K562 (cell line): ENCODE data around the gene FBL. TPM values are rescaled to one million over a fixed set of nuclear protein-coding genes. Genes with fewer than 3 reads are reported as not detected.

Source experiments
- polyA plus RNA-seq, 8 experiments: library from polyadenylated mRNA; depleted of rRNA in 4 of 8; stranded (reverse) in 5 of 8; unstranded in 3 of 8; fragments of >200 nt; fragmentation: Nextera tagmentation in 2 of 8; fragmentation: Illumina TruSeq in 1 of 8; extraction: Ambion mirVana in 2 of 8; extraction: Trizol in 1 of 8; gene quantifications; 2 replicates each; pipeline versions ENCODE4 v1.2.1 to v1.2.3, GENCODE V29; 2011 to 2014; ENCODE audit warnings: inconsistent platforms in 1 of 8, missing spikeins in 1 of 8
- total RNA-seq, 7 experiments: library from RNA; depleted of rRNA in 6 of 7; stranded (reverse); fragments of >200 nt in 6 of 7; fragmentation: Illumina TruSeq in 2 of 7; extraction: Trizol in 2 of 7; gene quantifications; 2 replicates each; pipeline versions ENCODE4 v1.2.1 to v1.2.3, GENCODE V29; 2011 to 2021; ENCODE audit warnings: low replicate concordance in 1 of 7
- TF ChIP-seq, protein P1 (sequence below): fragments of 450-650 bp; IDR thresholded peaks from 2 replicates; pipeline ENCODE4 v1.6.1; 2016; ENCODE audit warnings: mild to moderate bottlenecking, moderate library complexity

FBL gene
- total and polyA plus RNA-seq, 9 of the 15 experiments (the other 6 are each of a cell fraction or from before 2014, with no cell fraction given): 201 to 1,696 (median 696) TPM

GRCh38 chr19:39842693-39843435 is 3.3 kb downstream of the FBL start (continued):
- TF ChIP-seq, protein P1, sequence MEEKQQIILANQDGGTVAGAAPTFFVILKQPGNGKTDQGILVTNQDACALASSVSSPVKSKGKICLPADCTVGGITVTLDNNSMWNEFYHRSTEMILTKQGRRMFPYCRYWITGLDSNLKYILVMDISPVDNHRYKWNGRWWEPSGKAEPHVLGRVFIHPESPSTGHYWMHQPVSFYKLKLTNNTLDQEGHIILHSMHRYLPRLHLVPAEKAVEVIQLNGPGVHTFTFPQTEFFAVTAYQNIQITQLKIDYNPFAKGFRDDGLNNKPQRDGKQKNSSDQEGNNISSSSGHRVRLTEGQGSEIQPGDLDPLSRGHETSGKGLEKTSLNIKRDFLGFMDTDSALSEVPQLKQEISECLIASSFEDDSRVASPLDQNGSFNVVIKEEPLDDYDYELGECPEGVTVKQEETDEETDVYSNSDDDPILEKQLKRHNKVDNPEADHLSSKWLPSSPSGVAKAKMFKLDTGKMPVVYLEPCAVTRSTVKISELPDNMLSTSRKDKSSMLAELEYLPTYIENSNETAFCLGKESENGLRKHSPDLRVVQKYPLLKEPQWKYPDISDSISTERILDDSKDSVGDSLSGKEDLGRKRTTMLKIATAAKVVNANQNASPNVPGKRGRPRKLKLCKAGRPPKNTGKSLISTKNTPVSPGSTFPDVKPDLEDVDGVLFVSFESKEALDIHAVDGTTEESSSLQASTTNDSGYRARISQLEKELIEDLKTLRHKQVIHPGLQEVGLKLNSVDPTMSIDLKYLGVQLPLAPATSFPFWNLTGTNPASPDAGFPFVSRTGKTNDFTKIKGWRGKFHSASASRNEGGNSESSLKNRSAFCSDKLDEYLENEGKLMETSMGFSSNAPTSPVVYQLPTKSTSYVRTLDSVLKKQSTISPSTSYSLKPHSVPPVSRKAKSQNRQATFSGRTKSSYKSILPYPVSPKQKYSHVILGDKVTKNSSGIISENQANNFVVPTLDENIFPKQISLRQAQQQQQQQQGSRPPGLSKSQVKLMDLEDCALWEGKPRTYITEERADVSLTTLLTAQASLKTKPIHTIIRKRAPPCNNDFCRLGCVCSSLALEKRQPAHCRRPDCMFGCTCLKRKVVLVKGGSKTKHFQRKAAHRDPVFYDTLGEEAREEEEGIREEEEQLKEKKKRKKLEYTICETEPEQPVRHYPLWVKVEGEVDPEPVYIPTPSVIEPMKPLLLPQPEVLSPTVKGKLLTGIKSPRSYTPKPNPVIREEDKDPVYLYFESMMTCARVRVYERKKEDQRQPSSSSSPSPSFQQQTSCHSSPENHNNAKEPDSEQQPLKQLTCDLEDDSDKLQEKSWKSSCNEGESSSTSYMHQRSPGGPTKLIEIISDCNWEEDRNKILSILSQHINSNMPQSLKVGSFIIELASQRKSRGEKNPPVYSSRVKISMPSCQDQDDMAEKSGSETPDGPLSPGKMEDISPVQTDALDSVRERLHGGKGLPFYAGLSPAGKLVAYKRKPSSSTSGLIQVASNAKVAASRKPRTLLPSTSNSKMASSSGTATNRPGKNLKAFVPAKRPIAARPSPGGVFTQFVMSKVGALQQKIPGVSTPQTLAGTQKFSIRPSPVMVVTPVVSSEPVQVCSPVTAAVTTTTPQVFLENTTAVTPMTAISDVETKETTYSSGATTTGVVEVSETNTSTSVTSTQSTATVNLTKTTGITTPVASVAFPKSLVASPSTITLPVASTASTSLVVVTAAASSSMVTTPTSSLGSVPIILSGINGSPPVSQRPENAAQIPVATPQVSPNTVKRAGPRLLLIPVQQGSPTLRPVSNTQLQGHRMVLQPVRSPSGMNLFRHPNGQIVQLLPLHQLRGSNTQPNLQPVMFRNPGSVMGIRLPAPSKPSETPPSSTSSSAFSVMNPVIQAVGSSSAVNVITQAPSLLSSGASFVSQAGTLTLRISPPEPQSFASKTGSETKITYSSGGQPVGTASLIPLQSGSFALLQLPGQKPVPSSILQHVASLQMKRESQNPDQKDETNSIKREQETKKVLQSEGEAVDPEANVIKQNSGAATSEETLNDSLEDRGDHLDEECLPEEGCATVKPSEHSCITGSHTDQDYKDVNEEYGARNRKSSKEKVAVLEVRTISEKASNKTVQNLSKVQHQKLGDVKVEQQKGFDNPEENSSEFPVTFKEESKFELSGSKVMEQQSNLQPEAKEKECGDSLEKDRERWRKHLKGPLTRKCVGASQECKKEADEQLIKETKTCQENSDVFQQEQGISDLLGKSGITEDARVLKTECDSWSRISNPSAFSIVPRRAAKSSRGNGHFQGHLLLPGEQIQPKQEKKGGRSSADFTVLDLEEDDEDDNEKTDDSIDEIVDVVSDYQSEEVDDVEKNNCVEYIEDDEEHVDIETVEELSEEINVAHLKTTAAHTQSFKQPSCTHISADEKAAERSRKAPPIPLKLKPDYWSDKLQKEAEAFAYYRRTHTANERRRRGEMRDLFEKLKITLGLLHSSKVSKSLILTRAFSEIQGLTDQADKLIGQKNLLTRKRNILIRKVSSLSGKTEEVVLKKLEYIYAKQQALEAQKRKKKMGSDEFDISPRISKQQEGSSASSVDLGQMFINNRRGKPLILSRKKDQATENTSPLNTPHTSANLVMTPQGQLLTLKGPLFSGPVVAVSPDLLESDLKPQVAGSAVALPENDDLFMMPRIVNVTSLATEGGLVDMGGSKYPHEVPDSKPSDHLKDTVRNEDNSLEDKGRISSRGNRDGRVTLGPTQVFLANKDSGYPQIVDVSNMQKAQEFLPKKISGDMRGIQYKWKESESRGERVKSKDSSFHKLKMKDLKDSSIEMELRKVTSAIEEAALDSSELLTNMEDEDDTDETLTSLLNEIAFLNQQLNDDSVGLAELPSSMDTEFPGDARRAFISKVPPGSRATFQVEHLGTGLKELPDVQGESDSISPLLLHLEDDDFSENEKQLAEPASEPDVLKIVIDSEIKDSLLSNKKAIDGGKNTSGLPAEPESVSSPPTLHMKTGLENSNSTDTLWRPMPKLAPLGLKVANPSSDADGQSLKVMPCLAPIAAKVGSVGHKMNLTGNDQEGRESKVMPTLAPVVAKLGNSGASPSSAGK: 0 out of 2 replicates have a peak, but pooled peaks have one; percentile 21
- TF ChIP-seq, all 486 proteins: peak for 5
